HCT116 (cell line): ENCODE measurements around the gene DHRS7. TPM values are rescaled to one million over a fixed set of nuclear protein-coding genes. Genes with fewer than 3 reads are reported as not detected.
"Not testable (repeated sequence)": the region's sequence is repeated elsewhere in the genome, so short reads cannot be mapped to it uniquely, and the experiment has no call there.

Experiments used
- ATAC-seq: fragments of 200-7000 bp; cut with Tn5 transposase; 2 replicates; pipeline ENCODE4 v1.9.1; 2020; ENCODE audit warnings: mild to moderate bottlenecking, moderate library complexity
- BruUV-seq: library from RNA; stranded (reverse); fragments of 400-500 nt; replicated peaks from 2 replicates; lab custom pipeline; 2021; lab: Mats Ljungman, UMichigan
- CTCF ChIA-PET: fragments of 300-600 bp; sonication (Branson Sonifier 250); formaldehyde crosslinking; loops from one replicate; lab custom pipeline; 2021; ENCODE audit warnings: antibody characterized with exemption; lab: Charles Lee
- POLR2A ChIA-PET: fragments of 300-600, 350-600 bp; sonication (Branson Sonifier 250); formaldehyde crosslinking; loops from one replicate; lab custom pipeline; 2021; ENCODE audit warnings: antibody characterized with exemption; lab: Charles Lee
- RAD21 ChIA-PET, 2 experiments: fragments of 300-600 bp; sonication (Branson Sonifier 250); formaldehyde crosslinking; loops; one replicate each; lab custom pipeline; 2023; ENCODE audit warnings: low total read pairs in 2 of 2; ENCODE audit not compliant: uncharacterized antibody in 2 of 2, unreplicated experiment in 2 of 2, low non-redundant PET in 1 of 2; lab: Charles Lee
- DNase-seq: peaks from one replicate; pipeline ENCODE4 v3.0.0-alpha.2; 2010; ENCODE audit warnings: low read depth, low spot score
- H2AFZ ChIP-seq: fragments of 200-600 bp; shearing (Covaris generic), sonication (generic); 2 replicates; pipeline ENCODE4 v1.6.1; 2017; ENCODE audit warnings: low read depth, mixed run types, mixed read lengths, antibody characterized with exemption, low read length; ENCODE audit not compliant: poor library complexity, severe bottlenecking
- H3K27ac ChIP-seq: 2 replicates; pipeline ENCODE4 v1.5.1; 2012; ENCODE audit warnings: low read depth, low read length
- H3K27me3 ChIP-seq: fragments of 200-600 bp; sonication (generic); 2 replicates; pipeline ENCODE4 v1.6.1; 2016; ENCODE audit warnings: mixed run types, low read length, mixed read lengths; ENCODE audit not compliant: insufficient read depth
- H3K36me3 ChIP-seq, 2 experiments: fragments of 200-500 bp in 1 of 2; fragments of 200-600 bp in 1 of 2; sonication (Bioruptor generic) in 1 of 2; sonication (generic) in 1 of 2; 2 replicates each; pipeline versions ENCODE4 v1.5.1 to v1.6.1; 2014 to 2016; ENCODE audit warnings: low read length in 2 of 2, inconsistent platforms in 1 of 2, mixed read lengths in 1 of 2, mixed run types in 1 of 2; ENCODE audit not compliant: insufficient read depth in 2 of 2, control insufficient read depth in 1 of 2
- H3K4me1 ChIP-seq, 2 experiments: fragments of 200-600 bp in 1 of 2; sonication (generic) in 1 of 2; 2 replicates each; pipeline versions ENCODE4 v1.5.1 to v1.6.1; 2012 to 2017; ENCODE audit warnings: low read length in 2 of 2, inconsistent platforms in 1 of 2, mild to moderate bottlenecking in 1 of 2, mixed read lengths in 1 of 2, mixed run types in 1 of 2, moderate library complexity in 1 of 2; ENCODE audit not compliant: insufficient read depth in 2 of 2, control insufficient read depth in 1 of 2
- H3K4me2 ChIP-seq: fragments of 200-600 bp; sonication (generic); 2 replicates; pipeline ENCODE4 v1.6.1; 2017; ENCODE audit warnings: mixed run types, low read length, mixed read lengths
- H3K4me3 ChIP-seq, 2 experiments: fragments of 200-600 bp in 1 of 2; sonication (generic) in 1 of 2; replicated peaks in 1 of 2; 2 replicates each; pipeline ENCODE4 v1.5.1; 2011 to 2016; ENCODE audit warnings: low read length in 2 of 2, control low read depth in 1 of 2, low read depth in 1 of 2, mild to moderate bottlenecking in 1 of 2, mixed read lengths in 1 of 2, mixed run types in 1 of 2
- H3K79me2 ChIP-seq: fragments of 200-600 bp; sonication (generic); 2 replicates; pipeline ENCODE4 v1.6.1; 2017; ENCODE audit warnings: mild to moderate bottlenecking, mixed run types, low read length, moderate library complexity, mixed read lengths; ENCODE audit not compliant: insufficient read depth
- H3K9ac ChIP-seq: fragments of 200-600 bp; sonication (generic); 2 replicates; pipeline ENCODE4 v1.6.1; 2016; ENCODE audit warnings: low read length, mixed read lengths
- H3K9me2 ChIP-seq: fragments of 200-600 bp; sonication (generic), shearing (Covaris generic); 2 replicates; pipeline ENCODE4 v1.6.1; 2017; ENCODE audit warnings: mixed run types, mild to moderate bottlenecking, moderate library complexity; ENCODE audit not compliant: insufficient read depth
- H3K9me3 ChIP-seq, 2 experiments: fragments of 200-500 bp in 1 of 2; fragments of 200-600 bp in 1 of 2; sonication (Bioruptor generic) in 1 of 2; sonication (generic) in 1 of 2; 2 replicates each; pipeline ENCODE4 v1.6.1; 2014 to 2017; ENCODE audit warnings: low read length in 2 of 2, mixed read lengths in 2 of 2, inconsistent platforms in 1 of 2, low read depth in 1 of 2, mild to moderate bottlenecking in 1 of 2, mixed run types in 1 of 2, moderate library complexity in 1 of 2; ENCODE audit not compliant: control insufficient read depth in 1 of 2, insufficient read depth in 1 of 2
- H4K20me1 ChIP-seq: fragments of 200-600 bp; sonication (generic), shearing (Covaris generic); 2 replicates; pipeline ENCODE4 v1.6.1; 2017; ENCODE audit warnings: mixed run types, mild to moderate bottlenecking, moderate library complexity; ENCODE audit not compliant: insufficient read depth
- ATF3 ChIP-seq: IDR thresholded peaks from 2 replicates; pipeline ENCODE4 v1.6.1; 2012
- EZH2 ChIP-seq: fragments of 200-600 bp; sonication (generic); IDR thresholded peaks from 2 replicates; pipeline ENCODE4 v1.6.1; 2017; ENCODE audit warnings: antibody characterized with exemption, mixed run types
- EZH2phosphoT487 ChIP-seq: fragments of 200-600 bp; IDR thresholded peaks from 2 replicates; pipeline ENCODE4 v1.6.1; 2018; ENCODE audit warnings: antibody characterized with exemption, borderline replicate concordance
- JUND ChIP-seq: IDR thresholded peaks from 2 replicates; pipeline ENCODE4 v1.6.1; 2012
- POLR2A ChIP-seq: IDR thresholded peaks from 2 replicates; pipeline ENCODE4 v1.7.0; 2011; ENCODE audit warnings: borderline replicate concordance; ENCODE audit not compliant: insufficient read depth, insufficient read length; ENCODE audit errors: extremely low read depth
- POLR2AphosphoS5 ChIP-seq: IDR thresholded peaks from 2 replicates; pipeline ENCODE4 v1.6.1; 2011; ENCODE audit warnings: mild to moderate bottlenecking, low read depth, low read length, moderate library complexity
- REST ChIP-seq: IDR thresholded peaks from 2 replicates; pipeline ENCODE4 v1.6.1; 2012; ENCODE audit warnings: low read depth
- SIN3A ChIP-seq: IDR thresholded peaks from 2 replicates; pipeline ENCODE4 v1.6.1; 2012; ENCODE audit warnings: low read depth
- SP1 ChIP-seq: IDR thresholded peaks from 2 replicates; pipeline ENCODE4 v1.6.1; 2012; ENCODE audit warnings: low read depth
- TCF7L2 ChIP-seq: IDR thresholded peaks from 2 replicates; pipeline ENCODE4 v1.7.0; 2011; ENCODE audit warnings: borderline replicate concordance, inconsistent platforms; ENCODE audit not compliant: insufficient read depth, insufficient read length; ENCODE audit errors: extremely low read depth
- ZFX ChIP-seq: fragments of 450-650 bp; IDR thresholded peaks from 2 replicates; pipeline ENCODE4 v1.6.1; 2017
- ZNF274 ChIP-seq: fragments of 200-500 bp; sonication (Bioruptor generic); IDR thresholded peaks from 2 replicates; pipeline ENCODE4 v1.6.1; 2014; ENCODE audit warnings: mild to moderate bottlenecking, low read depth, low read length, inconsistent platforms
- intact Hi-C: fragments of 100-400 bp; cut with micrococcal nuclease; formaldehyde crosslinking; loops from 2 replicates; pipeline ENCODE4 v1.10.0; 2022
- total RNA-seq: library from RNA; stranded (reverse); gene quantifications from one replicate; pipeline ENCODE4 v1.2.1, GENCODE V29; 2021; ENCODE audit not compliant: unreplicated experiment

The DHRS7 gene
- total RNA-seq, 1 experiment from 2014 or later = 43.8 TPM

DNA sequence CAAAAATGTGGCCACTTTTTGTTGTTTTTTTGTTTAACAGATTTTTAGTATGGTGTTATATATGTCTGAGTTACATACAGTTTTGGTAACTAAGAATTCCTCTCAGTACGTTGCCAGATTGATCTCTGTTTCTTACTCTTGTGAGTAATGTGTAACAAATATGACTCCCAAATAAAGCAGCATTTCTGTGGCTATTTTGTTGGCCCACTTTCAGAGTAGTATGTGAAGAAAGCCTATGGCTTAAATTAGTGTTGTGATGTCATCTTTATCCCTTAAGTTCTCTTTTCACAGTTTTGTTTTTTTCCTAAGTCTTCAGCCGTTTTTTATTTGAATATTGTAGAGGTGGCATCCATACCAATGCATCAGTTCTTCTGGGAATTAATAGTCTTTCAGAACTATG lies 62.8 kb downstream of the DHRS7 start:
- Histone ChIP-seq H3K9me2 (no peaks in the 10 kb centered on the region), H3K4me3 (no peak overlapping the region), H3K9me3 (no peaks in the 10 kb centered on the region), H3K4me1 (no peaks in the 10 kb centered on the region), H3K79me2 (peaks cover 96% of the 10 kb centered on the region), H2AFZ (no peak overlapping the region), H3K4me2 (no peak overlapping the region), H3K27me3 (no peaks in the 10 kb centered on the region), H3K9ac (no peak overlapping the region), H3K36me3 (peaks cover 0 to 7% of the 10 kb centered on the region in 2 experiments; a peak in 2 of 4 replicates)
- no peak for ATAC-seq
- BruUV-seq = no TSS peak
- RAD21 ChIA-PET = no interaction called here
- POLR2A ChIA-PET = no interaction called here
- no peak for TF ChIP-seq EZH2phosphoT487
- no peak for TF ChIP-seq EZH2
- TF ChIP-seq REST = no peak
- TF ChIP-seq, all 23 proteins: peak for 0
- H4K20me1 ChIP-seq = no peaks in the 10 kb centered on the region
- no peak overlapping the region for H3K27ac ChIP-seq
- CTCF ChIA-PET = no interaction called here
- intact Hi-C loops = no loop called here
- DNase-seq = no peak

DNA sequence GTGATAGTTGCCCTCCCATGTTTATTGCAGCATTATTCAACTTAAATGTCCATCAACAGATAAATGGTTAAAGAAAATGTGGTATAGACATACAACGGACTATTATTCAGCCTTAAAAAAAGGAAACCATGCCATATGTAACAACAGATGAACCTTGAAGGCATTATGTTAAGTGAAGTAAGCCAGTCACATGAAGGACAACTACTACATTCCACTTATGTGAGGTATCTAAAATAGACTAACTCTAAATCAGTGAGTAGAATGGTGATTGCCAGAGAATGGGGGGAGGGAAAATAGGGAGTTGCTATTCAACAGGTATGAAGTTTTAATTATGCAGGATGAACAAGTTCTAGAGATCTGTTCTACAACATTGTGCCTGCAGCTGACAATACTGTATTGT lies 63.4 kb downstream of the DHRS7 start:
- no peak overlapping the region for H3K4me3 ChIP-seq
- intact Hi-C loops = no loop called here
- POLR2A ChIA-PET = no interaction called here
- H3K27ac ChIP-seq = no peak overlapping the region
- H3K36me3 ChIP-seq = peaks cover 0 to 11% of the 10 kb centered on the region in 2 experiments; a peak in 2 of 4 replicates
- RAD21 ChIA-PET = no interaction called here
- no peak for ATAC-seq
- H2AFZ ChIP-seq = no peak overlapping the region
- TF ChIP-seq POLR2A (no peak), TCF7L2 (no peak), SIN3A (no peak), ZFX (no peak), POLR2AphosphoS5 (no peak), ZNF274 (no peak), ATF3 (no peak), SP1 (no peak), JUND (no peak)
- TF ChIP-seq, all 23 proteins: peak for 0
- Histone ChIP-seq H4K20me1 (no peaks in the 10 kb centered on the region), H3K9ac (no peak overlapping the region), H3K9me3 (no peaks in the 10 kb centered on the region), H3K4me2 (no peak overlapping the region), H3K79me2 (peaks cover 96% of the 10 kb centered on the region), H3K4me1 (no peaks in the 10 kb centered on the region), H3K9me2 (no peaks in the 10 kb centered on the region), H3K27me3 (no peaks in the 10 kb centered on the region)
- CTCF ChIA-PET = no interaction called here
- DNase-seq = no peak
- no TSS peak for BruUV-seq

GRCh38 chr14:60099855-60100254 lies 65.3 kb downstream of the DHRS7 start:
- BruUV-seq, H3K27ac ChIP-seq, H3K9me3 ChIP-seq, H3K9me2 ChIP-seq, H3K9ac ChIP-seq, H3K4me1 ChIP-seq, DNase-seq, ATAC-seq, RAD21 ChIA-PET, POLR2A ChIA-PET, H4K20me1 ChIP-seq, H3K27me3 ChIP-seq, H3K4me3 ChIP-seq, intact Hi-C loops, CTCF ChIA-PET, H3K4me2 ChIP-seq, H2AFZ ChIP-seq: not testable (repeated sequence)
- H3K79me2 ChIP-seq = peaks cover 96% of the 10 kb centered on the region
- H3K36me3 ChIP-seq = peaks cover 0 to 11% of the 10 kb centered on the region in 2 experiments; a peak in 2 of 4 replicates
